HCEC 1CT (cell line): ENCODE measurements around the gene POP5.
"Not testable (repeated sequence)": the region's sequence is repeated elsewhere in the genome, so short reads cannot be mapped to it uniquely, and the experiment has no call there.

ENCODE experiments used
- DNase-seq: peaks from one replicate; pipeline ENCODE4 v3.0.0-alpha.2; 2017

Gene POP5

GRCh38 chr12:120580787-120581723 is at the start of gene POP5:
TSS of gene POP5 (minus strand) at chr12:120581402. CDS start at chr12:120581362, 40 bp downstream.
- peak; percentile 99 for DNase-seq

- DNase-seq: no peak
Observed at GRCh38 chr12:120630104-120630892, 49.1 kb upstream of the POP5 start.

- DNase-seq: no peak
Observed at GRCh38 chr12:120628919-120629318, 47.7 kb upstream of the POP5 start.

GRCh38 chr12:120625557-120626419 is 44.6 kb upstream of the POP5 start:
- DNase-seq: no peak

GRCh38 chr12:120620624-120621023 is 39.4 kb upstream of the POP5 start:
- DNase-seq: no peak

GRCh38 chr12:120618954-120619615 is 37.9 kb upstream of the POP5 start:
- DNase-seq: no peak

GRCh38 chr12:120617767-120618166 is 36.6 kb upstream of the POP5 start:
- not testable (repeated sequence) for DNase-seq

GRCh38 chr12:120617193-120617592 is 36.0 kb upstream of the POP5 start:
- DNase-seq: not testable (repeated sequence)

- DNase-seq: no peak
Observed at GRCh38 chr12:120614848-120615247, 33.6 kb upstream of the POP5 start.

GRCh38 chr12:120611534-120611933 is 30.3 kb upstream of the POP5 start:
- DNase-seq: not testable (repeated sequence)

GRCh38 chr12:120610560-120610959 is 29.4 kb upstream of the POP5 start:
- no peak for DNase-seq

- DNase-seq: not testable (repeated sequence)
Observed at GRCh38 chr12:120602416-120602815, 21.2 kb upstream of the POP5 start.

- no peak for DNase-seq
Observed at GRCh38 chr12:120599672-120600552, 18.7 kb upstream of the POP5 start.

GRCh38 chr12:120598674-120599463 is 17.7 kb upstream of the POP5 start:
- DNase-seq: peak; percentile 50

- DNase-seq: no peak
Observed at GRCh38 chr12:120597861-120598260, 16.7 kb upstream of the POP5 start.

GRCh38 chr12:120596901-120597300 is 15.7 kb upstream of the POP5 start:
- no peak for DNase-seq

GRCh38 chr12:120592121-120593049 is 11.2 kb upstream of the POP5 start:
- DNase-seq: no peak

- DNase-seq: no peak
Observed at GRCh38 chr12:120590741-120591407, 9.7 kb upstream of the POP5 start.
